HG02759 (cell line): ENCODE data around the gene MAP3K6.
"Not testable (repeated sequence)": the region's sequence is repeated elsewhere in the genome, so short reads cannot be mapped to it uniquely, and the experiment has no call there.

Experiments
- ATAC-seq: cut with Tn5 transposase; IDR thresholded peaks from one replicate; pipeline ENCODE4 v1.9.1; 2021; ENCODE audit warnings: mild to moderate bottlenecking, moderate library complexity; ENCODE audit not compliant: unreplicated experiment

MAP3K6 gene, protein sequence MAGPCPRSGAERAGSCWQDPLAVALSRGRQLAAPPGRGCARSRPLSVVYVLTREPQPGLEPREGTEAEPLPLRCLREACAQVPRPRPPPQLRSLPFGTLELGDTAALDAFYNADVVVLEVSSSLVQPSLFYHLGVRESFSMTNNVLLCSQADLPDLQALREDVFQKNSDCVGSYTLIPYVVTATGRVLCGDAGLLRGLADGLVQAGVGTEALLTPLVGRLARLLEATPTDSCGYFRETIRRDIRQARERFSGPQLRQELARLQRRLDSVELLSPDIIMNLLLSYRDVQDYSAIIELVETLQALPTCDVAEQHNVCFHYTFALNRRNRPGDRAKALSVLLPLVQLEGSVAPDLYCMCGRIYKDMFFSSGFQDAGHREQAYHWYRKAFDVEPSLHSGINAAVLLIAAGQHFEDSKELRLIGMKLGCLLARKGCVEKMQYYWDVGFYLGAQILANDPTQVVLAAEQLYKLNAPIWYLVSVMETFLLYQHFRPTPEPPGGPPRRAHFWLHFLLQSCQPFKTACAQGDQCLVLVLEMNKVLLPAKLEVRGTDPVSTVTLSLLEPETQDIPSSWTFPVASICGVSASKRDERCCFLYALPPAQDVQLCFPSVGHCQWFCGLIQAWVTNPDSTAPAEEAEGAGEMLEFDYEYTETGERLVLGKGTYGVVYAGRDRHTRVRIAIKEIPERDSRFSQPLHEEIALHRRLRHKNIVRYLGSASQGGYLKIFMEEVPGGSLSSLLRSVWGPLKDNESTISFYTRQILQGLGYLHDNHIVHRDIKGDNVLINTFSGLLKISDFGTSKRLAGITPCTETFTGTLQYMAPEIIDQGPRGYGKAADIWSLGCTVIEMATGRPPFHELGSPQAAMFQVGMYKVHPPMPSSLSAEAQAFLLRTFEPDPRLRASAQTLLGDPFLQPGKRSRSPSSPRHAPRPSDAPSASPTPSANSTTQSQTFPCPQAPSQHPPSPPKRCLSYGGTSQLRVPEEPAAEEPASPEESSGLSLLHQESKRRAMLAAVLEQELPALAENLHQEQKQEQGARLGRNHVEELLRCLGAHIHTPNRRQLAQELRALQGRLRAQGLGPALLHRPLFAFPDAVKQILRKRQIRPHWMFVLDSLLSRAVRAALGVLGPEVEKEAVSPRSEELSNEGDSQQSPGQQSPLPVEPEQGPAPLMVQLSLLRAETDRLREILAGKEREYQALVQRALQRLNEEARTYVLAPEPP (N-terminal part only)

GRCh38 chr1:27366411-27367159, at the start of gene MAP3K6:
TSS of gene MAP3K6 (minus strand) at chr1:27366961. CDS start at chr1:27366597, 364 bp downstream.
- ATAC-seq: peak; percentile 46

- ATAC-seq: no peak
Measured at GRCh38 chr1:27414091-27414490, 47.3 kb upstream of the MAP3K6 start.

DNA sequence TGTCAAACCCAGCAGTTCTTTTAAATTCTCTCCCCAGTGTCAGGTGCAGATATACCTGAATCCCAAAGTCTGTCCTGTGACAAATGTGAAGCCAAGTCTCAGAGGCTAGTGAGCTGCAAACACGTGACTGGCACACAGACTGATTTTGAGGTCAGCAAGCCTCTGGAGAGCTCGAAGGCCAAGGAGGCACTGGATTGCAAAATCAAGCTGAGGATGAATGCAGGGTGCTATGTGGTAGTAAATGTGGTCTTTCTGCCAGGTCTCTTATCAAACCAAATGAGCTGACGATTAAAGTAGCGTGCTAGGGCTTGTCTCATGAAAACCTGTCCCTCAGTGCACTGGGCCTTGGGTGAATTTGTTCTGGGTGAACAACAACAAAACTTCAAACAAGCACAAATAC, 46.2 kb upstream of the MAP3K6 start:
- no peak for ATAC-seq

- no peak for ATAC-seq
Measured at GRCh38 chr1:27412502-27412901, 45.7 kb upstream of the MAP3K6 start.

- ATAC-seq: no peak
Measured at GRCh38 chr1:27410709-27411108, 43.9 kb upstream of the MAP3K6 start.

- no peak for ATAC-seq
Measured at GRCh38 chr1:27409669-27410068, 42.9 kb upstream of the MAP3K6 start.

GRCh38 chr1:27408151-27408550, 41.4 kb upstream of the MAP3K6 start:
- no peak for ATAC-seq

DNA sequence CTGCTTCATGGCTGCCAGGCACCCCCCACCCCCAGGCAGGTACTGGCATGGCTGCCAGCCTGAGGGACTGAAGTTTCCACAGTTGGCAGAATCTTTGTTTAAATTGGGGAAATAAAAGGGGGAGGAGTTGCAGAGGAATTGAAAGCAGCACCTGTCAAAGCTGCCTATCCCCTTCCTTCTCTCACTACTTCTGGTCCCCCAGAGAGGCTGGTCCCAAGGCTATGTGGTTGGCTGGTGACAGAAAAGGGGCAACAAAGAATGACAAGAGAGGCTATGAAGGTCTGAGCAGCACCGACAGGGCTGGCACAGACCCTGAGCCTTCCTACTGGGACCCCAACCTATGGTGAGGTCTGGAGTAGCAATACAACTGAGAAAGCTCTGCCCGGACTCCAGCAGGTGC, 40.0 kb upstream of the MAP3K6 start:
- not testable (repeated sequence) for ATAC-seq

DNA sequence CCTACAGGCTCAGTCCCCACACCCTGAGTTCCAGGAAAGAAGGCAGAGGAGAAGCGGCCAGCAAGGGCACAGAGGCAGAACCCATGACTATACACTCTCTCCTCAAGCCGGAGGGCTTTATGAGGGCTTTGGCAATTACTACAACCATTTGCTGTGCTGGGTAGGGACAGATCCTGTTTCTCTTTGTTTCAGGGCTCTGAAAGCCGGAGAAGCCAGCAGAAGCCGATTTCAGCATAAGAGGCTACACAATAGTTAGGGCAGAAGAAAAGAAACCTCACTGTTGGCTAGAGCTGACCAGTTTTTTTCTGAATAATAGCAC, 39.6 kb upstream of the MAP3K6 start:
- ATAC-seq: no peak

GRCh38 chr1:27405598-27406361, 39.0 kb upstream of the MAP3K6 start:
- ATAC-seq: not testable (repeated sequence)

- ATAC-seq: no peak
Measured at GRCh38 chr1:27405074-27405473, 38.3 kb upstream of the MAP3K6 start.

DNA sequence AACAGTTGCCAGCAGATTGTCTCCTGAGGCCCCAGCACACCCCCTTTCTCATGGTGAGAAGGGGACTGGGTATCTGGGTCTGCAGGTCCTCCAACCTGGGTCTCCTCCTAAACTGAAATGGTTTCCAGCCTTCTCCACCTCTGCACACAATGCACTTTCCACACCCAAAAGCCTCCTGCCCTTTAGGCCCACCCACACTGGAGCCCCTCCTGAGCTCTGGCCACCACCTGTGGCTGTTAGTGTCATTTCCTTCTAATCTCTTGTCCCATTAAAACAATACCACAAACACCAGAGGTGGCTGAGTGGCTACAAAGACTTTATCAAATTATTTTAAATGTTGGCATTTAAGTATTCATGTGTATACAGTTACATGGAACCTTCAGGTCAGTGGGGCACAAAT, 37.2 kb upstream of the MAP3K6 start:
- ATAC-seq: no peak

DNA sequence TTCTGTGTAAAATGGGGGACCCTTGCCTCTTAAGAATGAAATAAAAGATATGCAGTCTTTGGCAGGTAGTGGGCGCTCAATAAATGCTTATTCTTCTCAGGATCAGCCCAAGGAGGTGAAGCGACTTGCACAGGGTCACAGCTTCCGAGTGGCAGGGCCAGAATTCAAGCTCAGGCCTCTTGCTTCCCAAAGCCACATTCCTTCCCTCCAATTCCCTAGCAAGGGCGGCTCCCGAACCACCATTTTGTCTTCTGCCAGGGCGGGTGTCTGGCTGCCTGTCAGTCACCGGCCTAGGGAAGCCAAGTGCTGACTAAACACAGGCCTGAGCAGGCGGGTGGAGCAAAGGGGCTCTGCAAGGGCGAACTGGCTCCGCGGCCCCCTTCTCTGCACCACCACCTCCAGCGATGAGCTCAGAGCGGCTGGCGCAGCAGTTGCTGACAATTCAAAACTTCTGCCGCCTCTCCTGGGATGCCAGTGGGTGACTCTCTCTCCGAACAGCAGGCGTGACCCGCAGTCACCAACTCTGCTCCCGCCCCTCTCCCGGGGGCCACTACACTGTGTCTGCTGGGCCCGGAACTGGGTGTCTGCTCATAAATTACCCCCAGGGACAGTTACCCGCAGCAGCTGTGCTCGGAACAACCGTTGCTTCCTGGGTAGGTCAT, 36.4 kb upstream of the MAP3K6 start:
- no peak for ATAC-seq

DNA sequence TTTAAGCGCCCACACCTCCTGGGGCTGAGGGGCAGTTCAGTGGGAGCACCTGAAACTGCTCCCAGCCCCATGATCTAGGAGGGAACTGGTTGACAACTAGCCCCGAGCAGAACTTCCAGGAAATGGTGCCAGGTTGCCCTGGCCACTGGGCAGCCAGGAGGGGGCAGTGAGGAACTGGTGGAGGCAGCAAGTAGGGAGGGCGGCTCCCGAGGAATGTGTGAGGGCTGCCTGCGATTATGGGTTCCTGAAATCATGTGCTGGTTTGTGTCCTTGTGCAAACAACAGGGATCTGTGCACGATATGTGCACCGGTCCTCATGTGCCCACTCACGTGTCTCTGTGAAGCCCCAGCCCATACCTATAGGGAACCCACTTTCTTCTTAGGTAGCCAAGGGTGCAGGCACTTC, 35.6 kb upstream of the MAP3K6 start:
- no peak for ATAC-seq

GRCh38 chr1:27400963-27401341, 34.2 kb upstream of the MAP3K6 start:
- ATAC-seq: no peak

DNA sequence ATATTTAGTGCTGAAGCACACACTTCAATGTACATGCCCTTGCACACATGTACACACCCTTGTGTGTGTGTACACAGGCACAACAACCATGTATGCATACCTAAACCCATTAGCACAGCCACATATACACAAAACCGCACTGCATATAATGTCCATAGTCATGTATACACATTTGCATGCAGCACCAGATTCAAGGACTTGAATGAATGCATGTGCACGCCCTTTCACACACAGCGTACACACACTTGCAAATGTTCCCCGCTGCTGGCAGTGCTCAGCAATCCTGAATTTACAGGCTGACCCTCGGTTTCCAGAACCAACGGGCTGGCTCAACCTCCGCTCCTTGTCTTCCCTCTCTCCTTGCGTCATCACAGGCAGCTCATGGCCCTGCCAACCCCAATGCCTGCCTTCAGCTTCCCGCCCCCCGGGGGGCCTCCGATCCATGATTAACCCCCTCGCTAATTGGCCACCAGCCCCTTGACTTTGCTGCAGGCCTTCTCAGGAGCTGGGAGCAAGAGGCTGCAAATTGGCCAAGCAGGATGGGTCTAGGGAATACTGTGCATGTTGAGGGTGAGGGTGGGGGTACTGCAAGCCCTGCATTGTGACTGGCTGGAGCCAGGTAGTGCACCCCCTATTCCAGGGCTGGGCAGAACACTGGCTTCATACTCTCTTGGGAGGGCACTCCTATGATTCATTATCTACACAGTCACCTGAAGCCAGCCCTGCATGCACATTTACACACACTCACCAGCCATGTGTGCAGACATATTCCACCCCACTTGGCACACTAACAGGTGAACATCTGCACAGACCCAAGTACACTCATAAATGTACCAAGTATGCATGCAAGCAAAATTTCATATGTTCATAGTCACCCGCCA, 33.6 kb upstream of the MAP3K6 start:
- ATAC-seq: no peak

- no peak for ATAC-seq
Measured at GRCh38 chr1:27399251-27400025, 32.7 kb upstream of the MAP3K6 start.
